ENCODE data around the gene KIF22. TPM values are rescaled to one million over a fixed set of nuclear protein-coding genes. Genes with fewer than 3 reads are reported as not detected.
"Not testable (repeated sequence)": the region's sequence is repeated elsewhere in the genome, so short reads cannot be mapped to it uniquely, and the experiment has no call there.

The KIF22 gene
- 31.7 TPM for polyA plus RNA-seq (ENCODE audit: insufficient read length)

DNA sequence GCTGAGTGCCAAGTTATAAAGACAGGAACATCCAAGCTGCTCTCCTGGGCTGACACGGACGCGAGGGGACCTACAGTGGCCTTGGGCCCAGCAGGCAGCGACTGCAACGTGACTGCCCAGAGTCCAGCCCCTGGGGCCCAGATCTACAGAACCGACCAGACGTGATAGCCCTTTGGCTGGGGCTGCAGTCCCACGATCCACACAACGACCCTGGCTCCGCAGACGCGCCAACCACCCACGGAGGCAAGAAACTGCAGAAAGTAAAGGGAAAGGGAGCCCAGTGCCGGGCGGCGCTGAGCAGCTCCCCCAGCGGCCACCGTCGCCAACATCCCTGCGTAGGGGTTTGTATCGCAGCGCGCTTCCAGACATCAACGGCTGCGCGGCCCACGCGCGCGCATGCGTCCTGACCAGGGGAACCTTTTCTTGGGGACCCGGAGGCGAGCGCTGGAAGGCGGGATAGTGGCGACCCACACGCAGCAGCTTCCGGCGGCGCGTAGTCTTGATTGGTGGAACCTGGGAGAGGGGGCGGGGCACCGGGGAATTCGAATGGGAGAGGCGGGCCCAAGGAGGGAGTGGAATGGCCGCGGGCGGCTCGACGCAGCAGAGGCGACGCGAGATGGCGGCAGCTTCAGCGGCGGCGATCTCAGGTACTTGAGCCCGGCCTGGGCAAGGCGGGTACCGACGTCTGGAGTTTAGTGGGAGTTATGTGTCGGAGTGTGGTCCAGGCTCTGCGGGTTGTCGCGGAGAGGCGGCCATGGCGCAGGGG lies at the start of gene KIF22:
Gene KIF22, plus strand, starts transcription at position 569 of the 766 bp plus-strand sequence. Its CDS starts 9 bp downstream, at position 578.
- DNase-seq = peak; percentile 100

DNA sequence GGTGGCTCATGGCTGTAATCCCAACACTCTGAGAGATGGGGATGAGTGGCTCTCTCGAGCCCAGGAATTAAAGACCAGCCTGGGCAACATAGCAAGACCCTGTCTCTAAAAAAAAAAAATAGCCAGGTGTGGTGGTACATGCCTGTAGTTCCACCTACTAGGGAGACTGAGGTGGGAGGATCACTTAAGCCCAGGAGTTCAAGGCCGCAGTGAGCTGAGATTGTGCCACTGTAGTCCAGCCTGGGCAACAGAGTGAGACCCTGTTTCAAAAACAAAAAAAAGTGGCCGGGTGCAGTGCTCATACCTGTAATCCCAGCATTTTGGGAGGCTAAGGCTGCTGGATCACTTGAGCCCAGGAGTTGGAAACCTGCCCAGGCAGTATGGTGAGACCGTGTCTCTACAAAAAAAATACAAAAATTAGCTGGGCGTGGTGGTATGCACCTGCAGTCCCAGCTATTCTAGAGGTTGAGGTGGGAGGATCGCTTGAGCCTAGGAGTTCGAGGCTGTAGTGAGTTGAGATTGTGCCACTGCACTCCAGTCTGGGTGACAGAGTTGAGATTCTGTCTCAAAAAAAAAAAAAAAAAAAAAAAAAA lies 47.8 kb upstream of the KIF22 start:
- DNase-seq = no peak

DNA sequence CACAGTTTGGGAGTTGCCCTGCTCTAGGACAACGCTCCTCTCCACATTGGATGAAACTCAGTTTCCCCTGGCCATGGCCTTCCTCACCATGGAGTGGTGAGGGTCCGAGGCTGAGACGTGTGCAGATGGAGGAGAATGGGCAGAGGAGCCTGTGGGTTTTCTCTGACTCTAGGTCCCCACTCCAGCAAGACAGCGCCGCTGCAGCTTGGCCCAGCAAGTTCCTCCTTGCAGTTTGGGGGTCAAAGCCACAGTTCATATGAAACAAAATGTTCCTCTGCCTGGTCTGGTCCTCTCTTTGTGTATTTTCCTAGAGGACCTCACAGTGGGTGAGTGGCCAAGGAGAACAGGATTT lies 47.1 kb upstream of the KIF22 start:
- no peak for DNase-seq

DNA sequence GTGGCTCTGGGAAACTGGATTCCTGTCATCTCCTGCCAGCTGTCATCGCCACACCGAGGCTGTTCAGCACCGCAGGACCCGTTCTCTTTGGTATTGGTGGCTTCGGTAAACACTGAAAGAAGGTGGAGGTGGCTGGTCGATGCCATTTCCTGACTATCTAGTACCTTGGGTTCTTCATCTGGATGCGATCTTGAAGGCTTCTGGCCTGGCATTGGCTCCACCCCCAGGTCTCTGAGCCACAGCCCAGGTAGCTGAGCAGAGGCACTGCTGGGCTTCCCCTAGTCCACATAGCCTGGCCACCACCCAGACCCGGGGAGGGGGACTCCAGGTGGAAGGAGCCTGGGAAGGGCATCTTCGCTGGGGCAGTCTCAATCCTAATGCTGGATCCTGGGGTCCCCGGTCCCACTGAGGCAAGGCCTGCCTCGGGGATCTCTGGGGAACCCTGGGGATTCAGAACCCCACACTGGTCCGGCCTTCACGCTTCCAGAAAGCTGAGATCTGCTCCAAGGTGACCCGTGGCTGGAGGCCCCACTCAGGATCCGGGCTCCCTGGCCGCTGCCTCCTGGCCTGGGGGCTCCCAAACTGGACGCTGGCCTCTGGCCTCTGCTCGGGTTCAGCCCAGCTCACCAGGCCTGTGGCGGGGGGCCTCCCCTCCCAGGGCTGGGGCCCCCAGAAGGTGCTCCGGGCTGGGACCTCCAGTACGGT lies 46.6 kb upstream of the KIF22 start:
- DNase-seq = no peak

DNA sequence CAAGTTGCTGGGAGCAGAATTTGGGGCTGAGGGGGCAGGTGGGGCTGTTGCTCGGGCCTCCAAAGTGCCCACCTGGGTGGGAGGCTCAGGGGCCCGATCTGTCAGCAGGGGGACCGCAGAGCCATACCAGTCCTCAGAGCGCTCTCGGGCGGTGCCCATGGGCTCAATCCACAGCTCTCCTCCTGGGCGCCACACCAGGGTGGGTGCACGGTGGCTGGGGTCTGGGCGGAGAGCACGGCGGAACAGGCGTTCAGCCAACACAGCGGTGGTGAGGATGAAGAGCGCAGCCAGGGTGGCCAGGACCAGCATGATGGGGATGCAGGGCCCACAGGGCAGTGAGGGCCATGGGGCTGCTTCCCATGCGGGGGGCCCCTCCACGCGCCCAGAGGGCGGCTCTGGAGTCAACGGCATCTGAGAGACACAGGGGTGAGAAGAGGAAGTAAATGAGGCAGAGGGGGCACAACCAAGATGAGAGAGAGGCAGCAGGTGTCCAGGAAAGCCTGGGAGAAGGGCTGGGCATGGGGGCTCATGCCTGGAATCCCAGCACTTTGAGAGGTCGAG lies 45.9 kb upstream of the KIF22 start:
- DNase-seq = no peak

DNA sequence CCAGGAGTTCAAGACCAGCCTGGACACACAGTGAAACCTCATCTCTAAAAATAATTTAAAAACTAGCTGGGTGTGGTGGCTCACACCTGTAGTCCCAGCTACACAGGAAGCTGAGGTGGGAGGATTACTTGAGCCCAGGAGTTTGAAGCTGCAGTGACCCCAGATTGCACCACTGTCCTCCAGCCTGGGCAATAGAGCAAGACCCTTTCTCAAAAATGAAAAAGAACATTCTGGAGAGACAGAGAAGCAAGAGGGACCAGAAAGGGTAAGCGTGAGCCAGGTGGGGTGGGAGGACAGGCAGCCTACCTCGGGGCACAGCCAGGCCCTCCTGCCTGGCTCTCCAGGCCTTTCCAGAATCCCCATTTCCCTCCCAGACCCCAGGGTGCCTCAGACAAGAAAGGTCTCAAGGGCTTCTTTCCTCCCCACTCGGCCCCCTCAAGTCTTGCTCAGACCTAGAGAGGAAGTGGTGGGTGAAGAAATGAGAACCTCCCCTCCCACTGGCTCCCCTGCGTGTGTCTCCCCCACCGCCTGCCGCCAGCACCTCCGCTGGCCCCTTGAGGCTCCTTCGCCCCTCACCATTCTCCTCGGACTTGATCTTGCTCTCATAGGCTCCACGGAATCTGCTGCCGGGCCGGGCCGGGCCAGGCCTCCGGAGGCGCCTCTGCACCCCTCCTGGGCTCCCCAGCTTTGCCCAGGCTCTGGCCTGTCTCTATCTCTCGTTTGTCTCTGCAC lies 45.3 kb upstream of the KIF22 start:
- DNase-seq = no peak

DNA sequence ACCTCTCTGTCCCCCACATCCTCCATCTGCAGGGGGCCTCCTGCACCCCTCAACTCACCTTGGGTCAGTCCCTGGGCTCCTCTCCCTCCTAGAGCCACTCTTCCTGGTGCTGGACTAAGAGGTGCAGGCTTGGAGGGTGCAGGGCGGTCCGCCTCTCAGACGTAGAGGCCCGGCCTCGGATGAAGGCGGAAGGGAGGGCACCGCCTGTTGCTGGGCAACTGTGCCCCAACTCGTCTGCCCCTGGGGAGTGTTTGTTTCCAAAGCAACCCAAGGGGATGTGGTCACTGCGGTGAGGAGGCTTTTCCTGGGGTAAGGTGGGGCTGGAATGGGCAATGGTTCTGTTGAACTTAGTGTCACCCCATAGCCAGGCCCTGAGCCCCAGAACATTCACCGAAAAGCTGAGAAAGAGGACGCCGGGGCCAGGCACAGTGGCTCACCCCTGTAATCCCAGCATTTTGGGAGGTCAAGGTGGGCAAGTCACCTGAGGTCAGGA lies 44.7 kb upstream of the KIF22 start, which contains the start of gene C16orf54:
Gene C16orf54, minus strand, starts transcription at position 138 of the 493 bp plus-strand sequence. CDS start 1,039 bp downstream, outside the sequence.
- DNase-seq = peak; percentile 16

DNA sequence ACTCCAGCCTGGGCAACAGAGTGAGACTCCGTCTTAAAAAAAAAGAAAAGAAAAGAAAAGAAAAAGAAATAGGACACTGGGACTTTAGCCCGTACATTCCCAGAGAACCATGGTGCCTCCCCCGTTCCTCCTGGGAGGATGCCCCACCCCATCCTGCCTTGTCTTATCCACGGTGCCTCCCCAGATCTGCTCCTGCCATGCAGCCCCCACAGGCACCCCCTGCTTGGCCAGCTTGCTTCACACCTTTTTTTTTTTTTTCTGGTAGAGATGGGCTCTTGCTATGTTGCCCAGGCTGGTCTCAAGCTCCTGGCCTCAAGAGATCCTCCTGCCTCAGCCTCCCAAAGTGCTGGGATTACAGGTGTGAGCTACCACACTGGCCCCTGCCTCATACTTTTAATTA lies 44.0 kb upstream of the KIF22 start:
- DNase-seq = not testable (repeated sequence)

DNA sequence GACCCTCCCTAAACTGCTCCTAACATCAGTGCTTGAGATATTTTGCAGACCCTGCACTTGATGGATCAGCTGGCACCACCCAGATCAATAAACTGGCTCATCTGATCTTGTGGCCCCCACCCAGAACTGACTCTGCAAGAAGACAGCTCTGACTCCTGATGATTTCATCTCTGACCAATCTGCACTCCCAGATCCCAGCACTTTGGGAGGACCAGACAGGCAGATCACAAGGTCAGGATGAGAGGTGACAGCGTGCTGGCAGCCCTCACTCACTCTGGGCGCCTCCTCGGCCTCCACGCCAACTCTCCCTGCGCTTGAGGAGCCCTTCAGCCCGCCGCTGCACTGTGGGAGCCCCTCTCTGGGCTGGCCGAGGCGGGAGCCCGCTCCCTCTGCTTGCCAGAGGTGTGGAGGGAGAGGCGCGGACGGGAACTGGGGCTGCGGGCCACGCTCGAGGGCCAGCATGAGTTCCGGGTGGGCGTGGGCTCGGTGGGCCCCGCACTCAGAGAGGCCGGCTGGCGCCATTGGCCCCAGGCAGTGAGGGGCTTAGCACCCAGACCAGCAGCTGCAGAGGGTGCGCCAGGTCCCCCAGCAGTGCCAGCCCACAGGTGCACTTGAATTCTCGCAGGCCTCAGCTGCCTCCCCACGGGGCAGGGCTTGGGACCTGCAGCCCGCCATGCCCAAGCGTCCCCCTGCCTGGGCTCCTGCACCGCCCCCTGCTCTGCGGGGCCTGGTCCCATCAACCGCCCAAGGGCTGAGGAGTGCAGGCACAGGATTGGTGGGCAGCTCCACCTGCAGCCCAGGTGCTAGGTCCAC lies 42.4 kb upstream of the KIF22 start:
- no peak for DNase-seq

DNA sequence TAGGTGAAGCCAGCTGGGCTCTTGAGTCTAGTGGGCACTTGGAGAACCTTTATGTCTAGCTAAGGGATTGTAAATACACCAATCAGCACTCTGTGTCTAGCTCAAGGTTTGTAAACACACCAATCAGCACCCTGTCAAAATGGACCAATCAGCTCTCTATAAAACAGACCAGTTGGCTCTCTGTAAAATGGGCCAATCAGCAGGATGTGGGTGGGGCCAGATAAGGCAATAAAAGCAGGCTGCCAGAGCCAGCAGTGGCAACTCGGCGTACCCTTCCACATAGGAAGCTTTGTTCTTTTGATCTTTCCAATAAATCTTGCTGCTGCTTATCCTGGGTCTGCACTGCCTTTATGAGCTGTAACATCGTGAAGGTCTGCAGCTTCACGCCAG lies 41.8 kb upstream of the KIF22 start:
- DNase-seq = not testable (repeated sequence)

DNA sequence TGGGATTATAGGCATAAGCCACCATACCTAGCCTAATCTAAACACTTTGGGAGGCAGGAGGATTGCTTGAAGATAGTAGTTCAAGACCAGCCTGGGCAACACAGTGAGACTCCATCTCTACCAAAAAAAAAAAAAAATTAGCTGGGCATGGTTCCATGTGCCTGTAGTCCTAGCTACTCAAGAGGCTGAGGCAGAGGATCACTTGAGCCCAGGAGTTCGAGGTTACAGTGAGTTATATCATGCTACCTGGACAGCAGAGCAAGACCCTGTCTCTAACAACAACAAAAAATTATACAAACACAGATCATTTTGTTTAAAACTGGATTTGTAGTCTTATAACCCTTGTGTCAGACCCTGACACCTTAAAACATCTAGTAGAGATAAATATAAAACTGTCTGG lies 37.0 kb upstream of the KIF22 start:
- DNase-seq = no peak

DNA sequence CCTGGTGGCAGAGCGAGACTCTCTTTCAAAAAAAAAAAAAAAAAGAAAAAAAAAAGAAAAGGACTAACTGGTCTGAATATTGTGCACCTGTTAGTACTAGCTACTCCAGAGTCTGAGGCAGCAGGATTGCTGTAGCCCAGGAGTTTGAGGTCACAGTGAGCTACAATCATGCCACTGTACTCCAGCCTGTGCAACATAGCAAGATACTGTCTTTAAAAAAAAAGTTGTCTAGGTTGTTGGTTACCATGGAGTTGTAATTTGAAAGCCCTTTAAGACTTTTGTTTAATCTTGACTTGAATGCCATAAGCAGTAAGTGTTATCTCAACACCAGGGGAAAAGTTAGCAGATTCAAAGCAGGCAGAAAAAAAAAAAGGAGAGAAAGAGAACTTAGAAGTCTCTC lies 33.9 kb upstream of the KIF22 start:
- no peak for DNase-seq

DNA sequence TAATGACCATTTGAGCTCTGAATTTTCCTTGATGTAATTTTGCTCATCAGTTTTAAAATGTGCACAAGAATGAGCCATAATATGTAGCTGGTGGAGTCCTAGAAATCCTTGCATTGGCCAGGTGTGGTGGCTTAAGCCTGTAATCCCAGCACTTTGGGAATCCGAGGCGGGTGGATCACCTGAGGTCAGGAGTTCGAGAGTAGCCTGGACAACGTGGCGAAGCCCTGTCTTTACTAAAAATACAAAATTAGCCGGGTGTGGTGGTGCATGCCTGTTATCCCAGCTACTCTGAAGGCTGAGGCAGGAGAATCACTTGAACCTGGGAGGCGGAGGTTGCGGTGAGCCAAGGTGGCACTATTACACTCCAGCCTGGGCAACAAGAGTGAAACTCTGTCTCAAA lies 33.5 kb upstream of the KIF22 start:
- DNase-seq = not testable (repeated sequence)

DNA sequence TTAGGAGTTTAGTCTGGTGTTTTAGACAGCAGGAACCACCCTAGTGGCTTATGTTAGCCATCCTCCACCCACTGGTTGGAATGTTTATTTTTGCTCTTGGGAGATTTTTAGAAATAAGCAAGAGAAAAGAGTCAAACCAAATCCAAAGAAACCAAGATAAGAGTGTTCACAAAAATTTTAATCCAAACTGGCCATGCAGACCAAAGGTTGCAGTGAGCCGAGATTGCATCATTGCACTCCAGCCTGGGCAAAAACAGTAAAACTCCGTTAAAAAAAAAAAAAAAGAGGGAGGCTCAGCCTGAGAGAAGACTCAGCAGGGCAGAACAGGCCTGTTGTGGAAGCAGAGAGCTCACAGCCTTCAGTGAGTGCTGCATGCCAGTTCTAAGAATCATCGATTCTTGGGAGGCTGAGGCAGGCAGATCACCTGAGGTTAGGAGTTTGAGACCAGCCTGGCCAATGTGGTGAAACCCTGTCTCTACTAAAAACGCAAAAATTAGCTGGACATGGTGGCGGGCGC lies 32.5 kb upstream of the KIF22 start:
- no peak for DNase-seq

DNA sequence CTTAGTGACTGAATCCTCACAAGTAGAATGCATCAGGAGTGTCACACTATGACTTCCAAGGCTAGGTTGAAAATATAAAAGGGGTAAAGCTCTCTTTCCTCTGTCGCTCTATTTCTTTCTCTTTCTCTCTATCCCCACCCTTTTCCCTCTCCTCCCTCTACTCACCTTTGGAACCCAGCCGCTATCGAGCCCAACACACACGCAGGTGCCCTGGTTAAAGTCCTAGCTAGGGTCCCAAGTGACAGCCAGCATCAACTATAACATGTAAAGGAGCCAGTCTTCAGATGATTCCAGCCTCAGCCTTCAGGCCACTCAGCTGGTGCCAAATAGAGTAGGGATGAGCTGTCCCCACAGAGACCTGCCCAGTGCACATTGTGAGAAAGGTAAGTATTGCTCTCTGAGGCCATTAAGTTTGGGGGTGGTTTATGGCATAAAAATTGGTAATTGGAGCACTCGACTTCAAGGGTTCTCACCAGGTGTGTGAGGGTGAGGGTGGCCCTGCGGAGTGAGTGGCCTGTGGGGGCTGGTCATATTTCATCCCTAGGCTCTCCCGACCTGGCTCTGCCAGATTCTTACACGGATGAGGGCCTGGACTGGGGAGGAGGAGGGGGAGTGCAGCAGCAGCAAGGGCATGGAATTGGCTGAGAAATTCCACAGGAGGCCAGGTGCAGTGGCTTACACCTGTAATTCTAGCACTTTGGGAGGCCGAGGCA lies 29.8 kb upstream of the KIF22 start:
- no peak for DNase-seq

DNA sequence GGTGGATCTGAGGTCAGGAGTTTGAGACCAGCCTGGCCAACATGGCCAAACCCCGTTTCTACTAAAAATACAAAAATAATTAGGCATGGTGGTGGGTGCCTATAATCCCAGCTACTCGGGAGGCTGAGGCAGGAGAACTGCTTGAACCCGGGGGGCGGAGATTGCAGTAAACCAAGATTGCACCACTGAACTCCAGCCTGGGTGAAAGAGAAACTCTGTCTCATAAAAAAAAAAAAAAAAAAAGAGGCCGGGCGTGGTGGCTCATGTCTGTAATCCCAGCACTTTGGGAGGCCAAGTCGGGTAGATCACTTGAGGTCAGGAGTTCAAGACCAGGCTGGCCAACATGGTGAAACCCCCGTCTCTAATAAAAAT lies 29.3 kb upstream of the KIF22 start:
- DNase-seq = not testable (repeated sequence)

DNA sequence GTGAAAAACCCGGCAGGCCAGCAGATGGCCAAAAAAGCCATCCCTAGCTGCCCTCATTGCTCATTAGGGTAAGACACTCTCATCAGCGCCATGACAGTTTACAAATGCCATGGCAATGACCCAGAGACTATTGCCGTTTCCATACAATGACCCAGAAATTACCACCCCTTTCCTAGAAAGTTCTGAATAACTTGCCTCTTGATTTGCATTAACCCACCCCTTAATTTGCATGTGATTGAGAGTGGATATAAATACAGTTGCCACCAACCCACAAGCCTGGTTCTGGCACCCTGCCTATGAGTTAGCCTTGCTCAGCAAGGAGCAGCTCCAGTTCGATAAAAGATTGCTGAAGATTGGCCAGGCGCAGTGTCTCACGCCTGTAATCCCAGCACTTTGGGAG lies 28.7 kb upstream of the KIF22 start:
- no peak for DNase-seq

DNA sequence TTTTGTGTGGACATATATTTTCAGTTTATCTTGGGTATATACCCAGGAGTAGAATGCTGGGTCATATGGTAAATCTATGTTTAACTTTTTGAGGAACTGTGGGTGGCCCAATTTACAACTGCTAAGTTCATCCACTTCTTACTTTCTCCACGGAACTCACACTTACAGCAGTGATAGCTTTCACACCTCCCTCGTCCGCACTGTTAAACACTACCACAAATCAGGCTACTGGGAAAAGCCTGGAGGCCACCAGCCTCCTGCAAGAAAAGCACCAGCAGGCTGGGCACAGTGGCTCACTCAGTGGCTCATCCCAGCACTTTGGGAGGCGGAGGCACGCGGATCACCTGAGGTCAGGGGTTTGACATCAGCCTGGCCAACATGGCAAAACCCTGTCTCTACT lies 27.2 kb upstream of the KIF22 start:
- no peak for DNase-seq

DNA sequence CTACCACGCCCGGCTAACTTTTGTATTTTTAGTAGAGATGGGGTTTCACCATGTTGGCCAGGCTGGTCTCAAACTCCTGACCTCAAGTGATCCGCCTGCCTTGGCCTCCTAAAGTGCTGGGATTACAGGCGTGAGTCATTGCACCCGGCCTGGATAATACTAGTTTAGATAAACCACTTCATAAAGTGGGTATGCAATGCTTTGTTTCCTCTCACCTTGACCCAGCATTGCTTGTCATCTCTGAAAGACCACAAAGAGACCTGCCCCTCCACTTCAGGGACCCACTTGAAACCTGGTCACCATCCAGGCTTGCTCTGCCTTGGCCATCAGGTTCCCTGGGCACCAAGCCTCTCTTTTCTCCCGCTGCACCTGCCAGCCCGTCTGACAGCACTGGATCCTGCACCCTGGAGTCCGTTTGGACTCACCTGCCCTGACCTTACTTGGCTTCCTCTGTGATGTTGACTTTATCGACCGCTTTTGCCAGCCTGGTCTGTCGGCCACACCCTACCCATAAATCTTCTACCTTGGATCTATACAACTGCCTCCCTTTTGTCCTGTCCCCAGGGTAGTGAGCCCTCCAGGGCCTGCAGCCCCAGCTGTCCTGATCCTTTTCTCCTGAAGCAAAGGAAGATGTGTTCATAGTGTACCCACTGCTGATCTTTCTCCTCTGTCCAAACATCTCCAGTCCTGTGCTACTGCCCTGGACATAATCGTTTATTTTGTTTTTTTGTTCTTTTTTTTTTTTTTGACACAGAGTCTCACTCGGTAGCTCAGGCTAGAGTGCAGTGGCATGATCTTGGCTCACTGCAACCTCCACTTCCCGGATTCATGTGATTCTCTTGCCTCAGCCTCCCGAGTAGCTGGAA lies 25.2 kb upstream of the KIF22 start:
- DNase-seq = no peak

DNA sequence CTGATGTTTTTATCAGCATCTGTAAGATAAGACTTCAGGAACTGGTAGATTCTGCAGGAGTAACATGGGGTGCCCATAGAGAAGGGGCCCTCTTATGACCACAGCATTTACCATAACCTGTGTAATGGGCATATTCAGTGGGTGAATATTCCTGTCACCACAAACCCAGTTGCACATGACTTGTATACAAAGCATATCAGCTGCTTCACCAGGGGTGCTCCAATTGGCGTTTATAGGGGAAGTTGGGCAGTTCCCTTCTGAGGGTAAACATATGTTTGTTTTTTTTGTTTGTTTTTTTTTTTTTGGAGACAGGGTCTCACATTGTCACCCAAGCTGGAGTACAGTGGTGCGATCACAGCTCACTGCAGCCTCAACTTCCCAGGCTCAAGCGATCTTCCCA lies 24.0 kb upstream of the KIF22 start:
- DNase-seq = no peak
